Neural crest cell (in vitro differentiated cells): ENCODE measurements around the gene PLEKHG1. TPM values are rescaled to one million over a fixed set of nuclear protein-coding genes. Genes with fewer than 3 reads are reported as not detected.

Source experiments
- DNase-seq: peaks from one replicate; pipeline ENCODE4 v3.0.0; 2021; ENCODE audit warnings: low read depth, mixed read lengths, low spot score
- H3K27ac Mint-ChIP-seq: one replicate; pipeline ENCODE4 v1.8.0; 2021; ENCODE audit warnings: mild to moderate bottlenecking, mixed read lengths; ENCODE audit not compliant: unreplicated experiment
- H3K27me3 Mint-ChIP-seq: 2 replicates; pipeline ENCODE4 v1.8.0; 2021; ENCODE audit warnings: low read depth, mild to moderate bottlenecking, mixed read lengths
- H3K36me3 Mint-ChIP-seq: 2 replicates; pipeline ENCODE4 v1.8.0; 2021; ENCODE audit warnings: low read depth, mild to moderate bottlenecking, mixed read lengths
- H3K4me1 Mint-ChIP-seq: 2 replicates; pipeline ENCODE4 v1.8.0; 2021; ENCODE audit warnings: mixed read lengths
- H3K4me3 Mint-ChIP-seq: one replicate; pipeline ENCODE4 v1.8.0; 2021; ENCODE audit warnings: mild to moderate bottlenecking, mixed read lengths
- H3K9me3 Mint-ChIP-seq: 2 replicates; pipeline ENCODE4 v1.8.0; 2021; ENCODE audit warnings: mixed read lengths
- total RNA-seq: library from RNA; stranded (reverse); gene quantifications from 2 replicates; pipeline ENCODE4 v1.2.1, GENCODE V29; 2021
- TF ChIP-seq, protein P1 (sequence below): fragments of 200-600 bp; sonication (generic); conservative IDR thresholded peaks from 2 replicates; pipeline ENCODE4 v1.5.0; 2021; ENCODE audit warnings: antibody characterized with exemption, mild to moderate bottlenecking

PLEKHG1 gene
- total RNA-seq, 1 donor from 2014 or later = 25.7 TPM

DNA sequence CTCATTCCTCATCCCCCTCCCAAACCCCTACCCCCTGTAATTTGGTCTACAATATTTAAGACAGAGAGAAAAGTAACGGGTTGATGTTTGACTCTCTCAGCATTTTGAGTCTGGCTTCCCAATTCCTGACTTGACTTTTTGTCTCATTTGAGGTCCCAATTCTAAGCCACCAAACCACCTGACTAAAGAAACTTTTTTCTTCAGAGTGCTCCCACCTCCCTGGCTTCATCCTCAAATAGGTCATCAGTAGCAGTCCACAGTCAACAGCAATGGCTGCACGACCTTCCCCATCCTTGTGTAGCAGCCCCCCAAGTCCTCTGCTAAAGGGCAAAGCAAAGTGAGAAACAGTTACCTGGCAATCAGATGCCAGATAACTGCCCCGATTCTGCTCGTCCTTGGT, 1.8 kb downstream of the PLEKHG1 start:
- H3K27ac Mint-ChIP-seq = no peak overlapping the region
- no peak for DNase-seq
- H3K36me3 Mint-ChIP-seq = no peaks in the 10 kb centered on the region
- peaks cover 27% of the 10 kb centered on the region for H3K4me1 Mint-ChIP-seq
- H3K27me3 Mint-ChIP-seq = peaks cover 40% of the 10 kb centered on the region
- no peaks in the 10 kb centered on the region for H3K9me3 Mint-ChIP-seq
- H3K4me3 Mint-ChIP-seq = peak overlapping the region; percentile 99
- TF ChIP-seq, protein P1, sequence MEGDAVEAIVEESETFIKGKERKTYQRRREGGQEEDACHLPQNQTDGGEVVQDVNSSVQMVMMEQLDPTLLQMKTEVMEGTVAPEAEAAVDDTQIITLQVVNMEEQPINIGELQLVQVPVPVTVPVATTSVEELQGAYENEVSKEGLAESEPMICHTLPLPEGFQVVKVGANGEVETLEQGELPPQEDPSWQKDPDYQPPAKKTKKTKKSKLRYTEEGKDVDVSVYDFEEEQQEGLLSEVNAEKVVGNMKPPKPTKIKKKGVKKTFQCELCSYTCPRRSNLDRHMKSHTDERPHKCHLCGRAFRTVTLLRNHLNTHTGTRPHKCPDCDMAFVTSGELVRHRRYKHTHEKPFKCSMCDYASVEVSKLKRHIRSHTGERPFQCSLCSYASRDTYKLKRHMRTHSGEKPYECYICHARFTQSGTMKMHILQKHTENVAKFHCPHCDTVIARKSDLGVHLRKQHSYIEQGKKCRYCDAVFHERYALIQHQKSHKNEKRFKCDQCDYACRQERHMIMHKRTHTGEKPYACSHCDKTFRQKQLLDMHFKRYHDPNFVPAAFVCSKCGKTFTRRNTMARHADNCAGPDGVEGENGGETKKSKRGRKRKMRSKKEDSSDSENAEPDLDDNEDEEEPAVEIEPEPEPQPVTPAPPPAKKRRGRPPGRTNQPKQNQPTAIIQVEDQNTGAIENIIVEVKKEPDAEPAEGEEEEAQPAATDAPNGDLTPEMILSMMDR = no peak

GRCh38 chr6:150603176-150603575, 3.5 kb downstream of the PLEKHG1 start:
- H3K4me1 Mint-ChIP-seq = peaks cover 30% of the 10 kb centered on the region
- H3K27ac Mint-ChIP-seq = no peak overlapping the region
- H3K27me3 Mint-ChIP-seq = peaks cover 33% of the 10 kb centered on the region
- DNase-seq = no peak
- H3K4me3 Mint-ChIP-seq = peak overlapping the region; percentile 61
- H3K9me3 Mint-ChIP-seq = no peaks in the 10 kb centered on the region
- TF ChIP-seq, protein P1 = no peak
- no peaks in the 10 kb centered on the region for H3K36me3 Mint-ChIP-seq

GRCh38 chr6:150604467-150604866, 4.8 kb downstream of the PLEKHG1 start:
- no peak for DNase-seq
- Mint-ChIP-seq H3K4me3 (no peak overlapping the region), H3K27ac (no peak overlapping the region), H3K9me3 (no peaks in the 10 kb centered on the region), H3K27me3 (peaks cover 21% of the 10 kb centered on the region), H3K4me1 (peaks cover 25% of the 10 kb centered on the region), H3K36me3 (peaks cover 4% of the 10 kb centered on the region)
- TF ChIP-seq, protein P1 = no peak

DNA sequence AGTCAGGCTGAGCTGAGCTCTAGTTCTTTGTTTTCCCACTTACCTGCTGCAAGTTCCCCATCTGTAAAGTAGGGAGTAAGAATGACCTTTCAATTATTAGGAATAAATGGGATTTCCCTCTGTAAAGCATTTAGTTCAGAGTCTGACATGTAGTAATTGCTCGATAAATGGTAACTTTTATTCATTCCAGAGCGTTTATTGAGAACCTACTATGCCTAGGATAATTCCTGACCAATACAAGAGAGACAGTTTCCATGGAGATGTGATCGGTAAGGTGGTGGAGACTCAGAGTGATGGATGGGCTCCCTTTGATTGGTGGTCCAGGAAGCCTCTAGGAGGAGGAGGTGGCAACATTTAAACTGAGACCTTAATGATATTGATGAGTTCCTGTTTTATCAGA, 5.6 kb downstream of the PLEKHG1 start:
- Mint-ChIP-seq H3K36me3 (peaks cover 4% of the 10 kb centered on the region), H3K9me3 (no peaks in the 10 kb centered on the region), H3K27ac (no peak overlapping the region), H3K4me3 (no peak overlapping the region), H3K4me1 (peaks cover 22% of the 10 kb centered on the region), H3K27me3 (peaks cover 20% of the 10 kb centered on the region)
- DNase-seq = no peak
- TF ChIP-seq, protein P1 = no peak

GRCh38 chr6:150606168-150606591, 6.5 kb downstream of the PLEKHG1 start:
- H3K27me3 Mint-ChIP-seq = peaks cover 13% of the 10 kb centered on the region
- no peak overlapping the region for H3K27ac Mint-ChIP-seq
- TF ChIP-seq, protein P1 = no peak
- no peak for DNase-seq
- no peaks in the 10 kb centered on the region for H3K9me3 Mint-ChIP-seq
- peaks cover 4% of the 10 kb centered on the region for H3K36me3 Mint-ChIP-seq
- H3K4me3 Mint-ChIP-seq = no peak overlapping the region
- H3K4me1 Mint-ChIP-seq = peaks cover 15% of the 10 kb centered on the region
